GM23338 (cell line): ENCODE results near the gene SLC3A2. TPM values are rescaled to one million over a fixed set of nuclear protein-coding genes. Genes with fewer than 3 reads are reported as not detected.
A peak's percentile ranks its signal among the peaks of the same experiment; 100 is the strongest.

Experiments used
- ATAC-seq: fragments of 200-7000 bp; cut with Tn5 transposase; 3 replicates; pipeline ENCODE4 v1.9.1; 2020
- DNase-seq: peaks from one replicate; pipeline ENCODE4 v3.0.0-alpha.2; 2015; ENCODE audit warnings: low spot score
- H2AFZ ChIP-seq: fragments of 200-600 bp; sonication (generic); 2 replicates; pipeline ENCODE4 v1.8.0; 2016; ENCODE audit warnings: antibody characterized with exemption, mild to moderate bottlenecking, moderate library complexity
- H3F3A ChIP-seq: fragments of 200-600 bp; sonication (generic); replicated peaks from 2 replicates; pipeline ENCODE4 v1.8.0; 2017; ENCODE audit warnings: antibody characterized with exemption, mixed run types, low read depth
- H3K27ac ChIP-seq: fragments of 200-600 bp; sonication (generic); 2 replicates; pipeline ENCODE4 v1.6.1; 2016; ENCODE audit warnings: low read depth
- H3K27me3 ChIP-seq: fragments of 200-600 bp; sonication (generic); 2 replicates; pipeline ENCODE4 v1.8.0; 2016; ENCODE audit warnings: mild to moderate bottlenecking, mixed run types, moderate library complexity; ENCODE audit not compliant: insufficient read depth
- H3K36me3 ChIP-seq: fragments of 200-600 bp; sonication (generic); 2 replicates; pipeline ENCODE4 v1.8.0; 2016; ENCODE audit warnings: mild to moderate bottlenecking; ENCODE audit not compliant: insufficient read depth
- H3K4me1 ChIP-seq: fragments of 200-600 bp; sonication (generic); 2 replicates; pipeline ENCODE4 v1.8.0; 2016; ENCODE audit warnings: mild to moderate bottlenecking, moderate library complexity; ENCODE audit not compliant: insufficient read depth
- H3K4me2 ChIP-seq: fragments of 200-600 bp; sonication (generic); 2 replicates; pipeline ENCODE4 v1.7.1; 2017; ENCODE audit warnings: mixed run types
- H3K4me3 ChIP-seq: fragments of 200-600 bp; sonication (generic); 2 replicates; pipeline ENCODE4 v1.6.1; 2016; ENCODE audit warnings: mixed run types
- H3K79me2 ChIP-seq: fragments of 200-600 bp; sonication (generic); replicated peaks from 2 replicates; pipeline ENCODE4 v1.8.0; 2017; ENCODE audit warnings: mild to moderate bottlenecking; ENCODE audit not compliant: insufficient read depth
- H3K9me2 ChIP-seq: fragments of 200-600 bp; sonication (generic); 2 replicates; pipeline ENCODE4 v1.8.0; 2017; ENCODE audit not compliant: insufficient read depth
- H4K20me1 ChIP-seq: fragments of 200-600 bp; sonication (generic); replicated peaks from 2 replicates; pipeline ENCODE4 v1.8.0; 2017; ENCODE audit warnings: mild to moderate bottlenecking; ENCODE audit not compliant: insufficient read depth
- H3K27ac Mint-ChIP-seq: 2 replicates; pipeline ENCODE4 v1.8.0; 2020; ENCODE audit warnings: inconsistent platforms, mild to moderate bottlenecking, moderate library complexity, mixed read lengths
- H3K27me3 Mint-ChIP-seq: 3 replicates; pipeline ENCODE4 v1.8.0; 2022; ENCODE audit warnings: low read depth, mild to moderate bottlenecking, moderate library complexity, mixed read lengths, inconsistent platforms; ENCODE audit not compliant: insufficient read depth, poor library complexity
- H3K36me3 Mint-ChIP-seq: 3 replicates; pipeline ENCODE4 v1.8.0; 2021; ENCODE audit warnings: low read depth, mild to moderate bottlenecking, inconsistent platforms, moderate library complexity, mixed read lengths
- H3K4me1 Mint-ChIP-seq: 3 replicates; pipeline ENCODE4 v1.8.0; 2020; ENCODE audit warnings: mild to moderate bottlenecking, inconsistent platforms, mixed read lengths
- H3K4me3 Mint-ChIP-seq: 3 replicates; pipeline ENCODE4 v1.8.0; 2021; ENCODE audit warnings: moderate library complexity, mild to moderate bottlenecking, inconsistent platforms, mixed read lengths
- H3K9me3 Mint-ChIP-seq: 3 replicates; pipeline ENCODE4 v1.8.0; 2020; ENCODE audit warnings: moderate library complexity, mild to moderate bottlenecking, inconsistent platforms, mixed read lengths
- ETS1 ChIP-seq: IDR thresholded peaks from 2 replicates; pipeline ENCODE4 v1.6.1; 2016; ENCODE audit warnings: antibody characterized with exemption
- JUNB ChIP-seq: IDR thresholded peaks from one replicate; pipeline ENCODE4 v1.6.1; 2016; ENCODE audit warnings: antibody characterized with exemption; ENCODE audit not compliant: unreplicated experiment
- NANOG ChIP-seq: IDR thresholded peaks from 2 replicates; pipeline ENCODE4 v1.6.1; 2016; ENCODE audit warnings: antibody characterized with exemption, borderline replicate concordance
- POLR2AphosphoS5 ChIP-seq: IDR thresholded peaks from 2 replicates; pipeline ENCODE4 v1.6.1; 2016; ENCODE audit warnings: antibody characterized with exemption, low read depth
- ZNF114 ChIP-seq: fragments of 250-450 bp; sonication (Bioruptor Pico); IDR thresholded peaks from 2 replicates; pipeline ENCODE4 v1.5.0; 2020; ENCODE audit warnings: mild to moderate bottlenecking, moderate library complexity
- ZNF331 ChIP-seq: fragments of 250-450 bp; sonication (Bioruptor Pico); IDR thresholded peaks from 2 replicates; pipeline ENCODE4 v1.5.0; 2020; ENCODE audit warnings: low read depth, mild to moderate bottlenecking, moderate library complexity
- ZNF462 ChIP-seq: fragments of 250-450 bp; sonication (Bioruptor Pico); IDR thresholded peaks from 2 replicates; pipeline ENCODE4 v1.5.0; 2020; ENCODE audit warnings: mild to moderate bottlenecking, moderate library complexity
- polyA plus RNA-seq: library from polyadenylated mRNA; unstranded; fragments of >200 nt; fragmentation: Nextera tagmentation; extraction: Ambion mirVana; gene quantifications from 2 replicates; pipeline ENCODE4 v1.2.1, GENCODE V29; 2016
- total RNA-seq: library from RNA; depleted of rRNA; stranded (reverse); fragments of >200 nt; shearing (Covaris generic); gene quantifications from 2 replicates; pipeline ENCODE4 v1.2.3, GENCODE V29; 2014
- TF ChIP-seq, protein P1 (sequence below), 2 experiments: fragments of 200-600 bp in 1 of 2; sonication (generic) in 1 of 2; conservative IDR thresholded peaks; 2 replicates each; pipeline versions ENCODE4 v1.5.1 to v1.6.1; 2016 to 2017; ENCODE audit warnings: antibody characterized with exemption in 2 of 2, low read depth in 2 of 2, mild to moderate bottlenecking in 2 of 2, moderate library complexity in 1 of 2

The SLC3A2 gene
- total and polyA plus RNA-seq, 2 experiments from 2014 or later, result 240 to 425 TPM

- H3K27ac ChIP-seq, result peak overlapping the region; percentile 93
- H3K4me1 Mint-ChIP-seq, result peaks cover 25% of the 10 kb centered on the region
- H3K36me3 ChIP-seq, result no peaks in the 10 kb centered on the region
- peak overlapping the region; percentile 78 for H3K4me2 ChIP-seq
- no peaks in the 10 kb centered on the region for H3K9me2 ChIP-seq
- H3K4me3 Mint-ChIP-seq, result peak overlapping the region; percentile 54
- no peaks in the 10 kb centered on the region for H3K79me2 ChIP-seq
- H3F3A ChIP-seq, result peaks cover 15% of the 10 kb centered on the region; the same call in 1 of the 2 replicates
- H3K27ac Mint-ChIP-seq, result peak overlapping the region; percentile 83; the same call in 1 of the 2 replicates
- peak overlapping the region; percentile 50 for H3K4me3 ChIP-seq
- peak; percentile 89 for ATAC-seq
- H4K20me1 ChIP-seq, result no peaks in the 10 kb centered on the region
- peak; percentile 99 for DNase-seq
- H2AFZ ChIP-seq, result peak overlapping the region; percentile 78
- peaks cover 5% of the 10 kb centered on the region; the same call in 2 of the 3 replicates for H3K36me3 Mint-ChIP-seq
- peaks cover 8% of the 10 kb centered on the region for H3K9me3 Mint-ChIP-seq
- H3K27me3 ChIP-seq, result no peaks in the 10 kb centered on the region
- TF ChIP-seq ZNF114 (CRISPR knock-in tag), result peak; percentile 57; the same call in 1 of the 2 replicates
- peak; percentile 68 for TF ChIP-seq ZNF462 (CRISPR knock-in tag)
- TF ChIP-seq NANOG, result no peak
- TF ChIP-seq JUNB, result no peak
- peak; percentile 56 for TF ChIP-seq ETS1
- no peak for TF ChIP-seq ZNF331 (CRISPR knock-in tag)
- TF ChIP-seq, protein P1, sequence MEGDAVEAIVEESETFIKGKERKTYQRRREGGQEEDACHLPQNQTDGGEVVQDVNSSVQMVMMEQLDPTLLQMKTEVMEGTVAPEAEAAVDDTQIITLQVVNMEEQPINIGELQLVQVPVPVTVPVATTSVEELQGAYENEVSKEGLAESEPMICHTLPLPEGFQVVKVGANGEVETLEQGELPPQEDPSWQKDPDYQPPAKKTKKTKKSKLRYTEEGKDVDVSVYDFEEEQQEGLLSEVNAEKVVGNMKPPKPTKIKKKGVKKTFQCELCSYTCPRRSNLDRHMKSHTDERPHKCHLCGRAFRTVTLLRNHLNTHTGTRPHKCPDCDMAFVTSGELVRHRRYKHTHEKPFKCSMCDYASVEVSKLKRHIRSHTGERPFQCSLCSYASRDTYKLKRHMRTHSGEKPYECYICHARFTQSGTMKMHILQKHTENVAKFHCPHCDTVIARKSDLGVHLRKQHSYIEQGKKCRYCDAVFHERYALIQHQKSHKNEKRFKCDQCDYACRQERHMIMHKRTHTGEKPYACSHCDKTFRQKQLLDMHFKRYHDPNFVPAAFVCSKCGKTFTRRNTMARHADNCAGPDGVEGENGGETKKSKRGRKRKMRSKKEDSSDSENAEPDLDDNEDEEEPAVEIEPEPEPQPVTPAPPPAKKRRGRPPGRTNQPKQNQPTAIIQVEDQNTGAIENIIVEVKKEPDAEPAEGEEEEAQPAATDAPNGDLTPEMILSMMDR (conservative IDR thresholded peaks at IDR 0.05; ENCODE audit: low read depth in 2 of 2), result peak; percentile 71 to 85
- peak; percentile 37; the same call in 1 of the 2 replicates for TF ChIP-seq POLR2AphosphoS5
- H3K4me1 ChIP-seq, result peaks cover 13% of the 10 kb centered on the region
- H3K27me3 Mint-ChIP-seq, result peaks cover 11% of the 10 kb centered on the region
Observed at GRCh38 chr11:62909107-62909894, 28.6 kb downstream of the SLC3A2 start.
